Endothelial cell (in vitro differentiated cells): Measurements from ENCODE around the gene CD4. TPM values are rescaled to one million over a fixed set of nuclear protein-coding genes. Genes with fewer than 3 reads are reported as not detected.

Source experiments
- DNase-seq: peaks from one replicate; pipeline ENCODE4 v3.0.0; 2021; ENCODE audit warnings: low spot score
- H3K27ac Mint-ChIP-seq: one replicate; pipeline ENCODE4 v1.8.0; 2021; ENCODE audit warnings: mixed read lengths, inconsistent platforms; ENCODE audit not compliant: unreplicated experiment
- H3K27me3 Mint-ChIP-seq: one replicate; pipeline ENCODE4 v1.8.0; 2021; ENCODE audit warnings: mild to moderate bottlenecking, moderate library complexity, mixed read lengths, inconsistent platforms; ENCODE audit not compliant: unreplicated experiment
- H3K36me3 Mint-ChIP-seq: one replicate; pipeline ENCODE4 v1.8.0; 2021; ENCODE audit warnings: mild to moderate bottlenecking, low read depth, mixed read lengths, inconsistent platforms; ENCODE audit not compliant: unreplicated experiment
- H3K4me1 Mint-ChIP-seq: one replicate; pipeline ENCODE4 v1.8.0; 2021; ENCODE audit warnings: mild to moderate bottlenecking, mixed read lengths, inconsistent platforms; ENCODE audit not compliant: unreplicated experiment
- H3K4me3 Mint-ChIP-seq: one replicate; pipeline ENCODE4 v1.8.0; 2021; ENCODE audit warnings: mild to moderate bottlenecking, mixed read lengths, inconsistent platforms; ENCODE audit not compliant: unreplicated experiment
- H3K9me3 Mint-ChIP-seq: one replicate; pipeline ENCODE4 v1.8.0; 2021; ENCODE audit warnings: mixed read lengths, inconsistent platforms; ENCODE audit not compliant: unreplicated experiment
- CTCF ChIP-seq: fragments of 200-600 bp; sonication (generic); IDR thresholded peaks from one replicate; pipeline ENCODE4 v1.5.0; 2021; ENCODE audit warnings: antibody characterized with exemption; ENCODE audit not compliant: unreplicated experiment
- total RNA-seq: library from RNA; stranded (reverse); fragmentation: NEBNext Ultra II Directional; extraction: Animal tissue kit (Norgen Biotek cat#: 25700); gene quantifications from one replicate; pipeline ENCODE4 v1.2.1, GENCODE V29; 2021; ENCODE audit not compliant: unreplicated experiment

The CD4 gene
- total RNA-seq, 1 donor from 2014 or later = 4.7 TPM

- H3K27me3 Mint-ChIP-seq = peaks cover 4% of the 10 kb centered on the region
Observed at GRCh38 chr12:6792522-6793201, 3.3 kb downstream of the CD4 start.

DNA sequence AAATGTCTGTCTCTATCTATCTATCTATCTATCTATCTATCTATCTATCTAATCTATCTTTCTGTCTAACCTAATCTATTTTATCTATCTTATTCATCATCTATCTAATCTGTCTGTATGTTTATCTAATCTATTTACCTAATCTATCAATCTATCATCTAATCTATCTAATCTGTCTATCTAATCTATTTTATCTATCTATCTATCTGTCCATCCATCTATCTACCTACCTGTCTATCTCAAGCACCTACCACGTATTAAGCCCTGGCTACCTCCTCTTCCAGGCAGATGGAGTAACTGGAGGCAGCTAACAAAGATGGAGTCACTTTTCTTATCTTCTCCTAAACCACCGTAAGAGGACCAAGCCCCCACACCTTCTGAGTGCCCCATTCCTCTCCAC lies 5.8 kb downstream of the CD4 start:
- Mint-ChIP-seq H3K4me3 (no peak overlapping the region), H3K27me3 (peaks cover 4% of the 10 kb centered on the region), H3K36me3 (peaks cover 9% of the 10 kb centered on the region), H3K9me3 (no peaks in the 10 kb centered on the region), H3K27ac (no peak overlapping the region), H3K4me1 (peaks cover 22% of the 10 kb centered on the region)
- DNase-seq = no peak
- TF ChIP-seq CTCF = no peak

More at GRCh38 chr12:6792522-6793201, 3.3 kb downstream of the CD4 start:
- Mint-ChIP-seq H3K36me3 (peaks cover 4% of the 10 kb centered on the region), H3K4me1 (peaks cover 29% of the 10 kb centered on the region), H3K4me3 (no peak overlapping the region), H3K9me3 (no peaks in the 10 kb centered on the region), H3K27ac (no peak overlapping the region)
- no peak for TF ChIP-seq CTCF
- no peak for DNase-seq

DNA sequence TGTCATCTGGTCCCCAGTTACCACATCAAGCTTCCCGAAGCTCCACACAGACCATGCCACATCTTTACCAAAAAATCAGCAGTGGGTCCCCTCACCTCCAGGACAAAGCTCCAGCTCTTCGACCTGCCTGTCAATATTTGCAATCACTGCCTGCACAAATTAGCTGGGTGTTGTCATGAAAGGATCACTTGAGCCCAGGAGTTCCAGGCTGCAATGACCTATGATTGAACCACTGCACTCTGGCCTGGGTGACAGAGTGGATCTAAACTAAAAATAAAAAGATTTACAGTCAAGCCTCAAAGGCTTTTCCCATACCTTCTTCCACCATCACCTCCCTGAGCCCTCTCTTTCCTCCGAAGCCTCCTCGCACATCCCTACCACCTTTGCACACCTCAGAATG lies 7.2 kb downstream of the CD4 start:
- Mint-ChIP-seq H3K4me1 (peaks cover 22% of the 10 kb centered on the region), H3K27ac (no peak overlapping the region)

GRCh38 chr12:6799147-6799546 lies 9.8 kb downstream of the CD4 start:
- peaks cover 7% of the 10 kb centered on the region for H3K36me3 Mint-ChIP-seq
- H3K4me3 Mint-ChIP-seq = no peak overlapping the region
- DNase-seq = no peak
- H3K27me3 Mint-ChIP-seq = peaks cover 2% of the 10 kb centered on the region
- peaks cover 10% of the 10 kb centered on the region for H3K4me1 Mint-ChIP-seq
- no peaks in the 10 kb centered on the region for H3K9me3 Mint-ChIP-seq
- TF ChIP-seq CTCF = no peak
- H3K27ac Mint-ChIP-seq = no peak overlapping the region

More for the DNA sequence above, 7.2 kb downstream of the CD4 start:
- peaks cover 9% of the 10 kb centered on the region for H3K36me3 Mint-ChIP-seq
- DNase-seq = no peak
- H3K27me3 Mint-ChIP-seq = peaks cover 4% of the 10 kb centered on the region
- no peak for TF ChIP-seq CTCF
- H3K9me3 Mint-ChIP-seq = no peaks in the 10 kb centered on the region
- H3K4me3 Mint-ChIP-seq = no peak overlapping the region

GRCh38 chr12:6807170-6807569 lies 17.8 kb downstream of the CD4 start:
- peaks cover 1% of the 10 kb centered on the region for H3K27me3 Mint-ChIP-seq
- H3K36me3 Mint-ChIP-seq = peaks cover 6% of the 10 kb centered on the region
- no peak for DNase-seq
- H3K4me1 Mint-ChIP-seq = peaks cover 19% of the 10 kb centered on the region
- no peak for TF ChIP-seq CTCF
- H3K27ac Mint-ChIP-seq = no peak overlapping the region
- H3K9me3 Mint-ChIP-seq = no peaks in the 10 kb centered on the region
- no peak overlapping the region for H3K4me3 Mint-ChIP-seq
